H9 (cell line): Measurements from ENCODE around the gene ZNF362. TPM values are rescaled to one million over a fixed set of nuclear protein-coding genes. Genes with fewer than 3 reads are reported as not detected.

Experiments
- DNase-seq: peaks from one replicate; pipeline ENCODE4 v3.0.0-alpha.2; 2017
- H2AFZ ChIP-seq: one replicate; pipeline ENCODE4 v1.6.1; 2013; ENCODE audit warnings: mild to moderate bottlenecking, low read length, control low read depth, moderate library complexity
- H2AK5ac ChIP-seq: 2 replicates; pipeline ENCODE4 v1.6.1; 2013; ENCODE audit warnings: low read length, control low read depth, mixed read lengths; ENCODE audit not compliant: insufficient read length
- H2BK120ac ChIP-seq: one replicate; pipeline ENCODE4 v1.6.1; 2013; ENCODE audit warnings: low read depth, mild to moderate bottlenecking, low read length, control low read depth, inconsistent platforms; ENCODE audit not compliant: poor library complexity, severe bottlenecking
- H2BK12ac ChIP-seq: 2 replicates; pipeline ENCODE4 v1.6.1; 2013; ENCODE audit warnings: low read length, control low read depth, mixed read lengths, low read depth; ENCODE audit not compliant: insufficient read length
- H2BK15ac ChIP-seq: 2 replicates; pipeline ENCODE4 v1.6.1; 2013; ENCODE audit warnings: low read depth, low read length, control low read depth
- H2BK20ac ChIP-seq: one replicate; pipeline ENCODE4 v1.6.1; 2013; ENCODE audit warnings: low read depth, mild to moderate bottlenecking, low read length, control low read depth, inconsistent platforms; ENCODE audit not compliant: poor library complexity, severe bottlenecking
- H2BK5ac ChIP-seq: 2 replicates; pipeline ENCODE4 v1.6.1; 2013; ENCODE audit warnings: low read length, control low read depth, mixed read lengths; ENCODE audit not compliant: insufficient read length
- H3K14ac ChIP-seq: 2 replicates; pipeline ENCODE4 v1.6.1; 2013; ENCODE audit warnings: low read length, control low read depth; ENCODE audit not compliant: insufficient read depth
- H3K18ac ChIP-seq: 2 replicates; pipeline ENCODE4 v1.6.1; 2013; ENCODE audit warnings: low read depth, mild to moderate bottlenecking, mixed read lengths, low read length, control low read depth; ENCODE audit not compliant: insufficient read length
- H3K23ac ChIP-seq: 2 replicates; pipeline ENCODE4 v1.6.1; 2013; ENCODE audit warnings: low read length, control low read depth, mixed read lengths, low read depth; ENCODE audit not compliant: insufficient read length
- H3K23me2 ChIP-seq: 2 replicates; pipeline ENCODE4 v1.6.1; 2013; ENCODE audit warnings: low read depth, mild to moderate bottlenecking, mixed read lengths, low read length, control low read depth; ENCODE audit not compliant: insufficient read length, poor library complexity, severe bottlenecking
- H3K27ac ChIP-seq: 2 replicates; pipeline ENCODE4 v1.5.1; 2013; ENCODE audit warnings: low read length, control low read depth, mixed read lengths, low read depth; ENCODE audit not compliant: insufficient read length
- H3K27me3 ChIP-seq: 2 replicates; pipeline ENCODE4 v1.6.1; 2013; ENCODE audit warnings: low read length, control low read depth, inconsistent platforms; ENCODE audit not compliant: insufficient read depth
- H3K4ac ChIP-seq: 2 replicates; pipeline ENCODE4 v1.6.1; 2013; ENCODE audit warnings: low read depth, mild to moderate bottlenecking, control low read depth, inconsistent platforms, low read length, moderate library complexity
- H3K4me1 ChIP-seq: 2 replicates; pipeline ENCODE4 v1.6.1; 2013; ENCODE audit warnings: low read length, control low read depth, inconsistent platforms; ENCODE audit not compliant: insufficient read depth
- H3K4me2 ChIP-seq: 2 replicates; pipeline ENCODE4 v1.6.1; 2013; ENCODE audit warnings: low read length, control low read depth, mixed read lengths; ENCODE audit not compliant: insufficient read length, insufficient read depth
- H3K56ac ChIP-seq: 2 replicates; pipeline ENCODE4 v1.6.1; 2013; ENCODE audit warnings: low read depth, mild to moderate bottlenecking, mixed read lengths, low read length, control low read depth; ENCODE audit not compliant: insufficient read length
- H3K79me1 ChIP-seq: 2 replicates; pipeline ENCODE4 v1.6.1; 2013; ENCODE audit warnings: low read depth, mild to moderate bottlenecking, moderate library complexity, low read length, control low read depth, inconsistent platforms; ENCODE audit not compliant: insufficient read depth, poor library complexity, severe bottlenecking
- H3K79me2 ChIP-seq: 2 replicates; pipeline ENCODE4 v1.6.1; 2013; ENCODE audit warnings: low read length, control low read depth, inconsistent platforms; ENCODE audit not compliant: insufficient read depth
- H3K9ac ChIP-seq: 2 replicates; pipeline ENCODE4 v1.6.1; 2013; ENCODE audit warnings: low read length, control low read depth, mixed read lengths; ENCODE audit not compliant: insufficient read length; ENCODE audit errors: extremely low read depth
- H3K9me3 ChIP-seq: one replicate; pipeline ENCODE4 v1.6.1; 2013; ENCODE audit warnings: low read depth, low read length, inconsistent platforms; ENCODE audit not compliant: control insufficient read depth
- H3T11ph ChIP-seq: one replicate; pipeline ENCODE4 v1.6.1; 2013; ENCODE audit warnings: mild to moderate bottlenecking, low read length, control low read depth, inconsistent platforms
- H4K20me1 ChIP-seq: one replicate; pipeline ENCODE4 v1.6.1; 2013; ENCODE audit not compliant: control insufficient read depth, insufficient read length, insufficient read depth
- H4K5ac ChIP-seq: 2 replicates; pipeline ENCODE4 v1.6.1; 2013; ENCODE audit warnings: low read depth, mild to moderate bottlenecking, mixed read lengths, low read length, control low read depth; ENCODE audit not compliant: insufficient read length
- H4K8ac ChIP-seq: replicated peaks from 2 replicates; pipeline ENCODE4 v1.6.1; 2013; ENCODE audit warnings: low read length, control low read depth, mixed read lengths, low read depth; ENCODE audit not compliant: insufficient read length
- H4K91ac ChIP-seq: 2 replicates; pipeline ENCODE4 v1.6.1; 2013; ENCODE audit warnings: low read depth, mild to moderate bottlenecking, moderate library complexity, mixed read lengths, low read length, control low read depth; ENCODE audit not compliant: insufficient read length
- H3K27ac Mint-ChIP-seq, 3 experiments: 2 replicates in 2 of 3; 3 replicates in 1 of 3; pipeline ENCODE4 v1.8.0; 2020 to 2021; ENCODE audit warnings: mixed read lengths in 3 of 3, mild to moderate bottlenecking in 1 of 3, moderate library complexity in 1 of 3
- H3K27me3 Mint-ChIP-seq: 2 replicates; pipeline ENCODE4 v1.8.0; 2021; ENCODE audit warnings: low read depth, mild to moderate bottlenecking, moderate library complexity, mixed read lengths
- H3K36me3 Mint-ChIP-seq, 3 experiments: 2 replicates in 2 of 3; 3 replicates in 1 of 3; pipeline ENCODE4 v1.8.0; 2020 to 2021; ENCODE audit warnings: low read depth in 3 of 3, mixed read lengths in 3 of 3; ENCODE audit not compliant: insufficient read depth in 1 of 3
- H3K4me1 Mint-ChIP-seq, 2 experiments: 2 replicates each; pipeline ENCODE4 v1.8.0; 2020; ENCODE audit warnings: mixed read lengths in 2 of 2
- H3K4me3 Mint-ChIP-seq, 2 experiments: 2 replicates in 1 of 2; 3 replicates in 1 of 2; pipeline ENCODE4 v1.8.0; 2020 to 2021; ENCODE audit warnings: mild to moderate bottlenecking in 2 of 2, mixed read lengths in 2 of 2, moderate library complexity in 1 of 2
- H3K9me3 Mint-ChIP-seq, 2 experiments: 2 replicates in 1 of 2; 3 replicates in 1 of 2; pipeline ENCODE4 v1.8.0; 2020; ENCODE audit warnings: mild to moderate bottlenecking in 2 of 2, mixed read lengths in 2 of 2, moderate library complexity in 1 of 2
- CTCF ChIP-seq: fragments of 200-600 bp; sonication (generic); conservative IDR thresholded peaks from 3 replicates; pipeline ENCODE4 v1.8.0; 2021; ENCODE audit warnings: antibody characterized with exemption, mild to moderate bottlenecking
- WGBS: extraction: QIAGEN DNeasy Blood & Tissue Kit; methylation state at CpG from one replicate; pipeline ENCODE4 v1.1.7; 2013; ENCODE audit warnings: missing lambda C conversion rate, low lambda C conversion rate, mixed read lengths; ENCODE audit not compliant: insufficient read length; ENCODE audit errors: extremely low coverage; 5-methylcytosine and 5-hydroxymethylcytosine counted together
- total RNA-seq: library from RNA; stranded (reverse); gene quantifications from 2 replicates; pipeline ENCODE4 v1.2.1, GENCODE V29; 2021

The ZNF362 gene
- total RNA-seq, 1 experiment from 2014 or later = 18.7 TPM

DNA sequence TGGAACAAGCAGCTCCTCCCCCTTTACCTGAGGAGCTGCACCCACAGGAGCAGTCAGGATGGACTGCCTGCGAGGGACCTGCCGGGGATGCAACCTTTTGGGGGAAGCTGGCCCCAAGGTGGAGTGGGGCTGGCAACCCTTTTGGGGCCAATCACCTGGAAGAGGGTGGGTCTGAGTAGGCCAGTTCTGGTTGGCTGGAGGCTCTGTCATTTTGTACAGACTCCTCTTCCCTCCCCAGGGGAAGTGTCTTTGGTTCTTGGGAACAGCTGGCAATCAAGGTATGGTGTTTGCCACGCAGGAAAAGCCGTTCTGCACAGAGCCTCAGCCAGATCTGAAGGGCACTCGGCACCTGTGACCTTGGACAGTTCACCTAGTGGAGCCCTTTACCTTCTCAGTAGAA is 64.9 kb downstream of the ZNF362 start:
- no peaks in the 10 kb centered on the region for H3K9me3 Mint-ChIP-seq
- no peak overlapping the region for H4K5ac ChIP-seq
- no CpG with 5 or more reads among the region's 5 CpGs for WGBS
- no peak overlapping the region for H2BK15ac ChIP-seq
- no peak overlapping the region for H3K23ac ChIP-seq
- no peak overlapping the region for H2BK120ac ChIP-seq
- H2BK12ac ChIP-seq = no peak overlapping the region
- no peak overlapping the region for H3K18ac ChIP-seq
- H2BK20ac ChIP-seq = no peak overlapping the region
- no peak overlapping the region for H3K4ac ChIP-seq
- H3K56ac ChIP-seq = no peak overlapping the region
- H3K4me1 ChIP-seq = no peaks in the 10 kb centered on the region
- no peaks in the 10 kb centered on the region for H3K23me2 ChIP-seq
- no peaks in the 10 kb centered on the region for H4K20me1 ChIP-seq
- no peaks in the 10 kb centered on the region for H3K27me3 ChIP-seq
- H4K8ac ChIP-seq = no peak overlapping the region
- H3K9ac ChIP-seq = no peak overlapping the region
- no peak overlapping the region for H3T11ph ChIP-seq
- no peak overlapping the region for H2AK5ac ChIP-seq
- no peak for TF ChIP-seq CTCF
- H3K79me1 ChIP-seq = no peaks in the 10 kb centered on the region
- H3K4me3 Mint-ChIP-seq = no peak overlapping the region
- H3K79me2 ChIP-seq = no peaks in the 10 kb centered on the region
- DNase-seq = no peak
- H4K91ac ChIP-seq = no peak overlapping the region
- H3K27ac Mint-ChIP-seq = no peak overlapping the region
- H3K4me1 Mint-ChIP-seq = peaks cover 5 to 18% of the 10 kb centered on the region in 2 experiments
- no peak overlapping the region for H3K14ac ChIP-seq
- peaks cover 17% of the 10 kb centered on the region for H3K27me3 Mint-ChIP-seq
- H3K27ac ChIP-seq = no peak overlapping the region
- no peak overlapping the region for H3K4me2 ChIP-seq
- H2AFZ ChIP-seq = no peak overlapping the region
- H3K9me3 ChIP-seq = no peaks in the 10 kb centered on the region
- no peak overlapping the region for H2BK5ac ChIP-seq
- peaks cover 0 to 15% (median 0%) of the 10 kb centered on the region in 3 experiments; a peak in 4 of 7 replicates for H3K36me3 Mint-ChIP-seq
